SU-DHL-6 (cell line): ENCODE measurements around the gene DCHS2.

Experiments used
- CTCF ChIP-seq: fragments of 200-600 bp; sonication (generic); IDR thresholded peaks from one replicate; pipeline ENCODE4 v1.5.1; 2017; ENCODE audit warnings: antibody characterized with exemption, mild to moderate bottlenecking, low read length, moderate library complexity; ENCODE audit not compliant: insufficient read depth, poor library complexity, severe bottlenecking
- EZH2phosphoT487 ChIP-seq: fragments of 200-600 bp; sonication (generic), shearing (Covaris generic); conservative IDR thresholded peaks from 2 replicates; pipeline ENCODE4 v1.6.1; 2018; ENCODE audit warnings: mild to moderate bottlenecking, antibody characterized with exemption, low read length, moderate library complexity, mixed read lengths

- no peak for TF ChIP-seq CTCF
- no peak for TF ChIP-seq EZH2phosphoT487
These were observed 6.3 kb downstream of the DCHS2 start for GRCh38 chr4:154485127-154485773.
